Stimulated activated CD4-positive, alpha-beta T cell treated with anti-CD3 and anti-CD28 coated beads, Interleukin-2, amount 100 ng/mL, for 24 hours (primary cell): ENCODE results near the gene FAM209A.
"Not testable (repeated sequence)": the region's sequence is repeated elsewhere in the genome, so short reads cannot be mapped to it uniquely, and the experiment has no call there.

Experiments
- DNase-seq, 2 donors: peaks; one replicate each; pipeline ENCODE4 v3.0.0-alpha.2; 2020

Gene FAM209A

GRCh38 chr20:56524444-56524843, at the start of gene FAM209A:
FAM209A (plus strand) TSS chr20:56524744; CDS start chr20:56524809, 65 bp downstream.
- not testable (repeated sequence) for DNase-seq

- DNase-seq = no peak
Observed at GRCh38 chr20:56483970-56484369, 40.6 kb upstream of the FAM209A start.

- no peak for DNase-seq
Observed at GRCh38 chr20:56487216-56487615, 37.3 kb upstream of the FAM209A start.

- no peak for DNase-seq
Observed at GRCh38 chr20:56488566-56488965, 36.0 kb upstream of the FAM209A start.

- DNase-seq = no peak
Observed at GRCh38 chr20:56501116-56501515, 23.4 kb upstream of the FAM209A start.

GRCh38 chr20:56503916-56504315, 20.6 kb upstream of the FAM209A start:
- DNase-seq = no peak

- DNase-seq = peak; percentile 22 to 37
Observed at GRCh38 chr20:56504373-56505005, 20.1 kb upstream of the FAM209A start.

GRCh38 chr20:56506103-56506502, 18.4 kb upstream of the FAM209A start:
- no peak for DNase-seq

GRCh38 chr20:56511926-56512325, 12.6 kb upstream of the FAM209A start:
- DNase-seq = no peak

GRCh38 chr20:56513161-56514150, 11.1 kb upstream of the FAM209A start:
- no peak for DNase-seq

- DNase-seq = no peak
Observed at GRCh38 chr20:56516631-56517030, 7.9 kb upstream of the FAM209A start.

- no peak for DNase-seq
Observed at GRCh38 chr20:56517211-56517610, 7.3 kb upstream of the FAM209A start.

GRCh38 chr20:56517641-56518040, 6.9 kb upstream of the FAM209A start:
- DNase-seq = no peak

GRCh38 chr20:56518126-56518525, 6.4 kb upstream of the FAM209A start:
- no peak for DNase-seq

GRCh38 chr20:56518721-56519398, 5.7 kb upstream of the FAM209A start:
- DNase-seq = no peak

GRCh38 chr20:56519551-56519950, 5.0 kb upstream of the FAM209A start:
- DNase-seq = no peak

- no peak for DNase-seq
Observed at GRCh38 chr20:56520180-56520579, 4.4 kb upstream of the FAM209A start.

- DNase-seq = not testable (repeated sequence)
Observed at GRCh38 chr20:56520746-56521354, 3.7 kb upstream of the FAM209A start.

GRCh38 chr20:56522311-56522710, 2.2 kb upstream of the FAM209A start:
- no peak for DNase-seq

GRCh38 chr20:56527521-56527920, 3.0 kb downstream of the FAM209A start:
- DNase-seq = no peak

GRCh38 chr20:56532946-56533345, 8.4 kb downstream of the FAM209A start, which contains the start of gene FAM209B:
FAM209B (plus strand) TSS chr20:56533246; CDS start chr20:56533342, 96 bp downstream.
- DNase-seq = not testable (repeated sequence)

GRCh38 chr20:56537997-56538396, 13.5 kb downstream of the FAM209A start:
- no peak for DNase-seq

- DNase-seq = no peak
Observed at GRCh38 chr20:56540415-56540814, 15.9 kb downstream of the FAM209A start.
